ENCODE results near the gene KDM5B.

Gene KDM5B

GRCh38 chr1:202682477-202682876, 125.7 kb downstream of the KDM5B start:
- no peak for DNase-seq

GRCh38 chr1:202681736-202682420, 126.3 kb downstream of the KDM5B start:
- no peak for DNase-seq

GRCh38 chr1:202680586-202681352, 127.5 kb downstream of the KDM5B start:
- DNase-seq: no peak

- no peak for DNase-seq
Observed at GRCh38 chr1:202679406-202680177, 128.6 kb downstream of the KDM5B start.

- DNase-seq: no peak
Observed at GRCh38 chr1:202677433-202677832, 130.8 kb downstream of the KDM5B start.

Measured in activated CD4-positive, alpha-beta T cell treated with anti-CD3 and anti-CD28 coated beads, Interleukin-2, Interleukin-6, amounts not matched to agents 100 ng/mL and 50 ng/mL, durations not matched to agents 16 hours and 8 hours (primary cell).